GM06990 (cell line): Measurements from ENCODE around the gene NYAP1.

ENCODE experiments used
- DNase-seq: peaks from one replicate; pipeline ENCODE4 v3.0.0-alpha.2; 2011; ENCODE audit not compliant: insufficient read length; ENCODE audit errors: extremely low read depth
- H3K27me3 ChIP-seq: replicated peaks from 2 replicates; pipeline ENCODE4 v1.6.0; 2011; ENCODE audit warnings: low read length; ENCODE audit not compliant: control insufficient read depth, insufficient read depth
- H3K36me3 ChIP-seq: 2 replicates; pipeline ENCODE4 v1.5.1; 2011; ENCODE audit warnings: low read length; ENCODE audit not compliant: control insufficient read depth, insufficient read depth
- H3K4me3 ChIP-seq: replicated peaks from 2 replicates; pipeline ENCODE4 v1.5.1; 2011; ENCODE audit warnings: low read depth, mild to moderate bottlenecking, control low read depth, low read length
- TF ChIP-seq, protein P1 (sequence below): IDR thresholded peaks from 2 replicates; pipeline ENCODE4 v1.5.1; 2011; ENCODE audit warnings: low read length, control low read depth, mild to moderate bottlenecking, inconsistent platforms; ENCODE audit not compliant: insufficient read depth, poor library complexity, severe bottlenecking

NYAP1 gene

GRCh38 chr7:100481466-100481865 lies 2.3 kb upstream of the NYAP1 start:
- no peak for DNase-seq
- H3K36me3 ChIP-seq, result no peaks in the 10 kb centered on the region; the same call in 1 of the 2 replicates
- no peaks in the 10 kb centered on the region for H3K27me3 ChIP-seq
- TF ChIP-seq, protein P1, sequence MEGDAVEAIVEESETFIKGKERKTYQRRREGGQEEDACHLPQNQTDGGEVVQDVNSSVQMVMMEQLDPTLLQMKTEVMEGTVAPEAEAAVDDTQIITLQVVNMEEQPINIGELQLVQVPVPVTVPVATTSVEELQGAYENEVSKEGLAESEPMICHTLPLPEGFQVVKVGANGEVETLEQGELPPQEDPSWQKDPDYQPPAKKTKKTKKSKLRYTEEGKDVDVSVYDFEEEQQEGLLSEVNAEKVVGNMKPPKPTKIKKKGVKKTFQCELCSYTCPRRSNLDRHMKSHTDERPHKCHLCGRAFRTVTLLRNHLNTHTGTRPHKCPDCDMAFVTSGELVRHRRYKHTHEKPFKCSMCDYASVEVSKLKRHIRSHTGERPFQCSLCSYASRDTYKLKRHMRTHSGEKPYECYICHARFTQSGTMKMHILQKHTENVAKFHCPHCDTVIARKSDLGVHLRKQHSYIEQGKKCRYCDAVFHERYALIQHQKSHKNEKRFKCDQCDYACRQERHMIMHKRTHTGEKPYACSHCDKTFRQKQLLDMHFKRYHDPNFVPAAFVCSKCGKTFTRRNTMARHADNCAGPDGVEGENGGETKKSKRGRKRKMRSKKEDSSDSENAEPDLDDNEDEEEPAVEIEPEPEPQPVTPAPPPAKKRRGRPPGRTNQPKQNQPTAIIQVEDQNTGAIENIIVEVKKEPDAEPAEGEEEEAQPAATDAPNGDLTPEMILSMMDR, result no peak
- no peak overlapping the region for H3K4me3 ChIP-seq

DNA sequence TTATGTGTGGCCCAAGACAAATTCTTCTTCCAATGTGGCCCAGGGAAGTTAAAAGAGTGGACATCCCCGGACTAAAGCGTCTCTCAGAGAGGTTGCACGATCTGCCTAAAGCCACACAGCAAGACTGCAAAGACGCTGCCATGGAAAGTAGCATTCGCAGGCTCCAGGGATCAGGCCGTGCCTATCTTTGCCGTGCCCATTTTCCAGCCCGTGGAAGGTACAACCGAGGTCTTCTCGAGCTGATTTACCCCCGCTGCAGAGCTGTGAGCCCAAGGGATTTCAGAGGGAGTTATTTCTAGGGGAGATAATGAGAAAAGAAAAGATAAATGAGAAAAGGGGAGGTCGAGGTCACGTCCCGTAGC lies 1.0 kb upstream of the NYAP1 start:
- no peaks in the 10 kb centered on the region for H3K36me3 ChIP-seq
- no peaks in the 10 kb centered on the region for H3K27me3 ChIP-seq
- TF ChIP-seq, protein P1, result no peak
- peak overlapping the region; percentile 61 for H3K4me3 ChIP-seq
- DNase-seq, result no peak

- peak; percentile 82 for DNase-seq
- TF ChIP-seq, protein P1, result peak; percentile 65
- no peaks in the 10 kb centered on the region for H3K27me3 ChIP-seq
- H3K4me3 ChIP-seq, result peak overlapping the region; percentile 61
- H3K36me3 ChIP-seq, result no peaks in the 10 kb centered on the region
Measured at GRCh38 chr7:100483090-100483721, 521 bp upstream of the NYAP1 start.

DNA sequence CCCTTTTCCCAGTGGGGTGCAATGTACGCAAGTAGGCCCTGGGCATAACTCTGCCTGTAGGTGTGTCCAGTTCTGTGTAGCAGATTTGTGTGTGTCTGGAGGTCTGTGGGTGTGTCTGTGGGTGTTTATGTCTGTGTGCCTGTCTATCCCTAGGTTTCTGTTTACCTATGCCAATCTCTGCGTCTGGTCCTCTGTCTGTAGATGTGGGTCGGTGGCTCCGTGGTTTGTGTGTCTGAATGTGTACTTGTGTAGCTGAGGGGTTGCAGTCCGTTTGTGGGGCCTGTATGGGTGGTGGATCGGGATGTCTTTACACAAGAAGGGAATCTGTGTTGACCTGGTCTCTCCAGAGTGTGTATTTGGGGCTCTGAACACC lies 932 bp downstream of the NYAP1 start:
- Histone ChIP-seq H3K27me3 (no peaks in the 10 kb centered on the region), H3K4me3 (no peak overlapping the region), H3K36me3 (no peaks in the 10 kb centered on the region)
- no peak for DNase-seq
- TF ChIP-seq, protein P1, result no peak

DNA sequence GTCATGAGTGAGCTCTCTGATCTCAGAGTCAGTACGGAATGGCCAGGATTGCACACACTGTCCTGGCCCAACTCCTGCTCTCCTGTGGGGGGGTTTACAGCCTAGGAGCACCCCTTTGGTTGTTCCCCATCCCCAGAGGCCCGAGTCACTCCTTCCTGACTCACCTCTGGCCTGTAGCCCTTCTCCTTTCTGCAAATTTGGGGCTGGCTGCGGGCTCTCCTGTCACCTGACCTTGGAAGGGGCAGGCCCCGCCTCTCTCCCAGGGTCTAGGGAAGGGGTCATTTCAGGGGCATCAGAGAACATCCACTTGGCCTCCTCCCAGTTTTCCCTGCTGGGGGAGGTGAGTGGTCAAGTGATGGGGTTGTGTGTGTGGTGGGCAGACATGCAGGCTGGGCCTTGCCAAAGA lies 1.7 kb downstream of the NYAP1 start:
- Histone ChIP-seq H3K27me3 (no peaks in the 10 kb centered on the region), H3K36me3 (no peaks in the 10 kb centered on the region), H3K4me3 (no peak overlapping the region)
- no peak for DNase-seq
- TF ChIP-seq, protein P1, result no peak

- DNase-seq, result no peak
- Histone ChIP-seq H3K36me3 (no peaks in the 10 kb centered on the region), H3K4me3 (no peak overlapping the region), H3K27me3 (no peaks in the 10 kb centered on the region)
- TF ChIP-seq, protein P1, result no peak
Measured at GRCh38 chr7:100486111-100486636, 2.4 kb downstream of the NYAP1 start.
